H1 (cell line): Measurements from ENCODE around the gene OR52K1. TPM values are rescaled to one million over a fixed set of nuclear protein-coding genes. Genes with fewer than 3 reads are reported as not detected.

Experiments used
- CTCF ChIA-PET: fragments of 300-600 bp; sonication (Branson Sonifier 250); formaldehyde crosslinking; loops from one replicate; lab custom pipeline; 2021; ENCODE audit not compliant: partially characterized antibody; lab: Charles Lee
- POLR2A ChIA-PET: fragments of 300-600 bp; sonication (Branson Sonifier 250); formaldehyde crosslinking; loops from one replicate; lab custom pipeline; 2021; ENCODE audit warnings: inconsistent platforms; ENCODE audit not compliant: partially characterized antibody; lab: Charles Lee
- DNase-seq, 2 experiments: peaks; one replicate each; pipeline versions ENCODE4 v3.0.0 to v3.0.0-alpha.2; 2010 to 2022; ENCODE audit warnings: low spot score in 2 of 2, low read depth in 1 of 2, mixed read lengths in 1 of 2
- FAIRE-seq: peaks from 2 replicates; lab custom pipeline; 2011; peaks lifted over from hg19 to GRCh38; lab: Jason Lieb, UNC
- H2AFZ ChIP-seq: 2 replicates; pipeline ENCODE4 v1.8.1; 2012; ENCODE audit warnings: low read length, inconsistent platforms
- H2AK5ac ChIP-seq: 2 replicates; pipeline ENCODE4 v1.6.1; 2013; ENCODE audit warnings: low read depth, low read length
- H2BK120ac ChIP-seq: replicated peaks from 2 replicates; pipeline ENCODE3; 2013; ENCODE audit warnings: low read depth, low read length, inconsistent platforms
- H2BK12ac ChIP-seq: 2 replicates; pipeline ENCODE4 v1.6.1; 2013; ENCODE audit warnings: low read depth, low read length
- H2BK15ac ChIP-seq: 2 replicates; pipeline ENCODE4 v1.6.1; 2013; ENCODE audit warnings: low read length
- H2BK20ac ChIP-seq: 2 replicates; pipeline ENCODE4 v1.6.1; 2013; ENCODE audit warnings: low read length
- H2BK5ac ChIP-seq: 2 replicates; pipeline ENCODE4 v1.6.1; 2013; ENCODE audit warnings: low read depth, low read length
- H3K14ac ChIP-seq: 2 replicates; pipeline ENCODE4 v1.6.1; 2013; ENCODE audit warnings: inconsistent platforms; ENCODE audit not compliant: insufficient read length
- H3K18ac ChIP-seq: 2 replicates; pipeline ENCODE4 v1.6.1; 2013; ENCODE audit warnings: low read length; ENCODE audit errors: extremely low read depth
- H3K23ac ChIP-seq: 2 replicates; pipeline ENCODE4 v1.6.1; 2013; ENCODE audit warnings: inconsistent platforms; ENCODE audit not compliant: insufficient read length
- H3K23me2 ChIP-seq: 2 replicates; pipeline ENCODE4 v1.6.1; 2013; ENCODE audit warnings: low read depth, low read length
- H3K27ac ChIP-seq: 2 replicates; pipeline ENCODE4 v1.6.1; 2011; ENCODE audit warnings: low read depth, low read length, inconsistent platforms
- H3K27me3 ChIP-seq, 4 experiments: replicated peaks in 1 of 4; 1 replicate in 1 of 4; 2 replicates in 3 of 4; pipeline versions ENCODE4 v1.6.1 to v1.8.1; 2011 to 2013; ENCODE audit warnings: low read length in 3 of 4, mild to moderate bottlenecking in 3 of 4, inconsistent platforms in 2 of 4, mixed read lengths in 2 of 4, moderate library complexity in 1 of 4; ENCODE audit not compliant: control insufficient read depth in 3 of 4, insufficient read depth in 3 of 4; ENCODE audit errors: extremely low read depth in 1 of 4
- H3K36me3 ChIP-seq, 4 experiments: 2 replicates each; pipeline versions ENCODE4 v1.6.1 to v1.8.1; 2011 to 2013; ENCODE audit warnings: mild to moderate bottlenecking in 4 of 4, low read length in 3 of 4, moderate library complexity in 2 of 4, control low read depth in 1 of 4, inconsistent platforms in 1 of 4; ENCODE audit not compliant: insufficient read depth in 4 of 4, control insufficient read depth in 2 of 4
- H3K4ac ChIP-seq: replicated peaks from 2 replicates; pipeline ENCODE3; 2013; ENCODE audit warnings: low read length, low read depth, mixed read lengths, inconsistent platforms; ENCODE audit not compliant: insufficient read length
- H3K4me1 ChIP-seq, 4 experiments: replicated peaks in 1 of 4; 1 replicate in 1 of 4; 2 replicates in 3 of 4; pipeline versions ENCODE4 v1.6.1 to v1.8.1; 2011 to 2013; ENCODE audit warnings: low read length in 3 of 4, inconsistent platforms in 2 of 4, mixed read lengths in 1 of 4; ENCODE audit not compliant: insufficient read depth in 4 of 4, control insufficient read depth in 3 of 4
- H3K4me2 ChIP-seq, 2 experiments: 2 replicates each; pipeline versions ENCODE4 v1.6.1 to v1.8.1; 2011 to 2013; ENCODE audit warnings: low read depth in 2 of 2, low read length in 2 of 2, control low read depth in 1 of 2, inconsistent platforms in 1 of 2, mild to moderate bottlenecking in 1 of 2; ENCODE audit not compliant: insufficient read depth in 1 of 2
- H3K4me3 ChIP-seq, 4 experiments: fragments of 200-600, 300-600 bp in 1 of 4; sonication (generic), shearing (Covaris generic), sonication (Bioruptor Twin) in 1 of 4; 2 replicates each; pipeline versions ENCODE4 v1.5.1 to v1.8.1; 2011 to 2016; ENCODE audit warnings: low read length in 4 of 4, low read depth in 3 of 4, control low read depth in 2 of 4, inconsistent platforms in 2 of 4, mild to moderate bottlenecking in 2 of 4, mixed read lengths in 1 of 4, moderate library complexity in 1 of 4; ENCODE audit not compliant: insufficient read depth in 2 of 4; ENCODE audit errors: extremely low read depth in 1 of 4
- H3K56ac ChIP-seq: replicated peaks from 2 replicates; pipeline ENCODE3; 2013; ENCODE audit warnings: low read depth, mild to moderate bottlenecking, mixed read lengths, low read length, inconsistent platforms; ENCODE audit not compliant: insufficient read length
- H3K79me1 ChIP-seq: 2 replicates; pipeline ENCODE4 v1.6.1; 2013; ENCODE audit warnings: low read depth, low read length, control low read depth
- H3K79me2 ChIP-seq, 2 experiments: 2 replicates each; pipeline versions ENCODE4 v1.6.1 to v1.8.1; 2012 to 2013; ENCODE audit warnings: low read length in 2 of 2, mild to moderate bottlenecking in 2 of 2, inconsistent platforms in 1 of 2; ENCODE audit not compliant: insufficient read depth in 2 of 2, control insufficient read depth in 1 of 2
- H3K9ac ChIP-seq, 4 experiments: replicated peaks in 1 of 4; 1 replicate in 1 of 4; 2 replicates in 3 of 4; pipeline versions ENCODE4 v1.6.1 to v1.8.1; 2011 to 2013; ENCODE audit warnings: low read depth in 3 of 4, low read length in 3 of 4, control low read depth in 2 of 4, mild to moderate bottlenecking in 2 of 4, moderate library complexity in 2 of 4, inconsistent platforms in 1 of 4; ENCODE audit errors: extremely low read depth in 1 of 4
- H3K9me3 ChIP-seq, 2 experiments: 2 replicates each; pipeline versions ENCODE4 v1.6.1 to v1.8.1; 2012 to 2013; ENCODE audit warnings: mild to moderate bottlenecking in 2 of 2, moderate library complexity in 2 of 2, control low read depth in 1 of 2, inconsistent platforms in 1 of 2, low read depth in 1 of 2, low read length in 1 of 2, mixed read lengths in 1 of 2; ENCODE audit not compliant: insufficient read depth in 2 of 2
- H4K20me1 ChIP-seq, 2 experiments: replicated peaks in 1 of 2; 2 replicates each; pipeline versions ENCODE3 to v1.8.1; 2011 to 2013; ENCODE audit warnings: inconsistent platforms in 2 of 2, low read length in 2 of 2, mild to moderate bottlenecking in 1 of 2; ENCODE audit not compliant: insufficient read depth in 2 of 2, control insufficient read depth in 1 of 2
- H4K5ac ChIP-seq: 2 replicates; pipeline ENCODE4 v1.6.1; 2013; ENCODE audit warnings: low read length, low read depth, mixed read lengths, inconsistent platforms; ENCODE audit not compliant: insufficient read length
- H4K8ac ChIP-seq: 2 replicates; pipeline ENCODE4 v1.8.0; 2013; ENCODE audit warnings: mild to moderate bottlenecking, moderate library complexity, low read length, inconsistent platforms; ENCODE audit not compliant: insufficient read depth; ENCODE audit errors: extremely low read depth
- H4K91ac ChIP-seq: replicated peaks from 2 replicates; pipeline ENCODE3; 2013; ENCODE audit warnings: low read length, mixed read lengths, inconsistent platforms; ENCODE audit not compliant: insufficient read length
- RNF2 ChIP-seq: fragments of 200-900, 300-1000 bp; sonication (generic); IDR thresholded peaks from 2 replicates; pipeline ENCODE4 v1.7.1; 2016; ENCODE audit warnings: borderline replicate concordance, low read depth, mild to moderate bottlenecking, antibody characterized with exemption, low read length; ENCODE audit not compliant: poor library complexity, severe bottlenecking; ENCODE audit errors: missing control alignments
- SUZ12 ChIP-seq: fragments of 200-600 bp; sonication (generic); IDR thresholded peaks from 2 replicates; pipeline ENCODE4 v1.6.1; 2012; ENCODE audit warnings: mild to moderate bottlenecking, inconsistent platforms, low read length, moderate library complexity, mixed read lengths
- WGBS, 2 experiments: shearing (Covaris generic) in 1 of 2; methylation state at CpG; one replicate each; pipeline versions ENCODE4 v1.1.6 to v1.1.7; 2013 to 2015; ENCODE audit warnings: low lambda C conversion rate in 2 of 2, mixed read lengths in 2 of 2, inconsistent platforms in 1 of 2, low coverage in 1 of 2, missing lambda C conversion rate in 1 of 2; ENCODE audit not compliant: insufficient replicate concordance in 2 of 2, insufficient coverage in 1 of 2, insufficient read length in 1 of 2; ENCODE audit errors: extremely low coverage in 1 of 2, missing lambda C conversion rate in 1 of 2; 5-methylcytosine and 5-hydroxymethylcytosine counted together
- polyA plus RNA-seq, 7 experiments: library from polyadenylated mRNA; depleted of rRNA in 3 of 7; stranded (reverse) in 5 of 7; unstranded in 2 of 7; fragments of >200 nt in 5 of 7; fragments of 200-250 nt in 2 of 7; gene quantifications; 1 replicate in 5 of 7; 2 replicates in 1 of 7; 4 replicates in 1 of 7; pipeline versions ENCODE4 v1.2.1 to v1.2.3, GENCODE V29; 2011 to 2013; ENCODE audit warnings: missing spikeins in 2 of 7, mixed read lengths in 2 of 7
- total RNA-seq: library from RNA; stranded (reverse); fragmentation: NEBNext Ultra II Directional; extraction: Animal tissue kit (Norgen Biotek cat#: 25700); gene quantifications from 2 replicates; pipeline ENCODE4 v1.2.1, GENCODE V29; 2021

Gene OR52K1
- total and polyA plus RNA-seq, 2 of the 8 experiments (the other 6 are each of a cell fraction or from before 2014, with no cell fraction given): not detected

- WGBS, 2 experiments: 86% methylated on average over 7 of the region's 7 CpGs; no CpG with 5 or more reads in 1 of the 2 experiments
- H3K4me1 ChIP-seq: no peaks in the 10 kb centered on the region
- no peak overlapping the region for H2BK12ac ChIP-seq
- no peaks in the 10 kb centered on the region for H3K79me1 ChIP-seq
- H3K23me2 ChIP-seq: no peaks in the 10 kb centered on the region
- H4K91ac ChIP-seq: no peak overlapping the region
- H3K23ac ChIP-seq: no peak overlapping the region
- no peak overlapping the region for H3K27ac ChIP-seq
- H3K4me2 ChIP-seq: no peak overlapping the region
- FAIRE-seq: no peak
- H2BK5ac ChIP-seq: no peak overlapping the region
- no peaks in the 10 kb centered on the region for H3K9me3 ChIP-seq
- no peak overlapping the region for H2BK120ac ChIP-seq
- H3K36me3 ChIP-seq: no peaks in the 10 kb centered on the region
- H4K5ac ChIP-seq: no peak overlapping the region
- ChIA-PET CTCF (interaction anchor here (0.6 to 7.2 kb wide), 4 partner anchors 11 to 311 kb away, joined by 3 to 104 read pairs (median 3); no protein-coding TSS in a partner anchor), POLR2A (no interaction called here)
- no peak overlapping the region for H3K4me3 ChIP-seq
- H3K56ac ChIP-seq: no peak overlapping the region
- H4K20me1 ChIP-seq: no peaks in the 10 kb centered on the region
- no peak for DNase-seq
- no peak overlapping the region for H4K8ac ChIP-seq
- no peak overlapping the region for H3K18ac ChIP-seq
- no peak overlapping the region for H2BK15ac ChIP-seq
- no peak overlapping the region for H2AK5ac ChIP-seq
- TF ChIP-seq RNF2 (no peak), SUZ12 (no peak)
- H3K9ac ChIP-seq: no peak overlapping the region
- H3K79me2 ChIP-seq: no peaks in the 10 kb centered on the region
- H2AFZ ChIP-seq: no peak overlapping the region
- no peaks in the 10 kb centered on the region for H3K27me3 ChIP-seq
- H2BK20ac ChIP-seq: no peak overlapping the region
- no peak overlapping the region for H3K4ac ChIP-seq
- H3K14ac ChIP-seq: no peak overlapping the region
Measured at GRCh38 chr11:4495487-4495886, 13.0 kb downstream of the OR52K1 start.
